HUES48 (cell line): ENCODE measurements around the gene BCKDK.
A peak's percentile ranks its signal among the peaks of the same experiment; 100 is the strongest.

Experiments used
- H3K27ac ChIP-seq: one replicate; pipeline ENCODE4 v1.7.0; 2013; ENCODE audit warnings: low read depth, low read length, inconsistent platforms
- H3K27me3 ChIP-seq: 2 replicates; pipeline ENCODE4 v1.6.1; 2013; ENCODE audit warnings: mild to moderate bottlenecking, low read length; ENCODE audit not compliant: control insufficient read depth, insufficient read depth
- H3K36me3 ChIP-seq: 2 replicates; pipeline ENCODE4 v1.6.1; 2013; ENCODE audit warnings: low read length; ENCODE audit not compliant: control insufficient read depth, insufficient read depth
- H3K4me1 ChIP-seq: 2 replicates; pipeline ENCODE4 v1.6.1; 2013; ENCODE audit warnings: mild to moderate bottlenecking, low read length; ENCODE audit not compliant: control insufficient read depth, insufficient read depth
- H3K4me3 ChIP-seq: 2 replicates; pipeline ENCODE4 v1.5.1; 2013; ENCODE audit warnings: mild to moderate bottlenecking, low read depth, low read length
- H3K9ac ChIP-seq: 2 replicates; pipeline ENCODE4 v1.6.1; 2013; ENCODE audit warnings: mild to moderate bottlenecking, low read depth, low read length, moderate library complexity
- H3K9me3 ChIP-seq: 2 replicates; pipeline ENCODE4 v1.6.1; 2013; ENCODE audit warnings: low read length; ENCODE audit not compliant: control insufficient read depth, insufficient read depth

Gene BCKDK

DNA sequence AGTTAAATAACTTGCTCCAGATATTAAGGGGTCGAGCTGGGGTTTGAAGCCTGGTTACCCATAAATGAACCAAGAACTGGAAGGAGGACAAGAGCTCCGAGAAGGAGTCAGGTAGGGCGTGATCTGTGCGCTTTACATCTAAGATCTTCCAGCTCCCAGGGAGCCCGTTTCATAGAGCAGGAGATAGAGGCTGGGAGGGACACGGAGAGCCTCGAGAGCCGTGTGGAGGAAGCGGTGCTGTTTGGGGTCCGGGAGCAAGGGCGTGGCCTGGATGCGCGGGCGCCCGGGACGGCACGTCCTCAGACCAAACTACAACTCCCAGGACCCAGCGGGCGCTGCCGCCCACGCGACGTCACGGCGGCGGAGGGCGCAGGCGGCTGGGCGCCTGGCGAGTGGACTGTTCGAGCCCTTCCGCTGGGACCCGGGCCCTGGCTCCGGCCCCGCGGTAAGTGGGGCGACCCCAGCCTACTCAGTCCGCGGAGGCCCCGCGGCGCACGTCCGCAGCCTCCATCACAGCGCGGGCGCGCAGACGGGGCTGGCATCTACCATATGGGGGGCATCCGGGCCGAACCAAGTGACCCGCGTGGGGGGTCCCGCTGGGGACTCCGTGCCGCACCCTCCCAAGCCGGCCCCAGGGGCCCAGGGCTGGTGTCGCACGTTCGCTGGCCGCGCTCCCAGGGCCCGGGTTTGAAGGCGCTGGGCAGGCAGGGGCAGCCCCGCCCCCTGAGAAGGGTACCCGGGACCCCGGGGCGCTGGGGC is at the start of gene BCKDK:
BCKDK (plus strand) TSS at position 352 of the 759 bp plus-strand sequence. CDS start 838 bp downstream, outside the sequence.
- Histone ChIP-seq H3K27ac (no peak within 1 kb of the TSS), H3K27me3 (no peaks in the 10 kb centered on the region), H3K36me3 (peaks cover 35% of the 10 kb centered on the region), H3K4me3 (peak within 1 kb of the TSS; percentile 85), H3K9ac (peak within 1 kb of the TSS; percentile 64; the same call in 1 of the 2 replicates), H3K9me3 (no peaks in the 10 kb centered on the region), H3K4me1 (peaks cover 6% of the 10 kb centered on the region)

DNA sequence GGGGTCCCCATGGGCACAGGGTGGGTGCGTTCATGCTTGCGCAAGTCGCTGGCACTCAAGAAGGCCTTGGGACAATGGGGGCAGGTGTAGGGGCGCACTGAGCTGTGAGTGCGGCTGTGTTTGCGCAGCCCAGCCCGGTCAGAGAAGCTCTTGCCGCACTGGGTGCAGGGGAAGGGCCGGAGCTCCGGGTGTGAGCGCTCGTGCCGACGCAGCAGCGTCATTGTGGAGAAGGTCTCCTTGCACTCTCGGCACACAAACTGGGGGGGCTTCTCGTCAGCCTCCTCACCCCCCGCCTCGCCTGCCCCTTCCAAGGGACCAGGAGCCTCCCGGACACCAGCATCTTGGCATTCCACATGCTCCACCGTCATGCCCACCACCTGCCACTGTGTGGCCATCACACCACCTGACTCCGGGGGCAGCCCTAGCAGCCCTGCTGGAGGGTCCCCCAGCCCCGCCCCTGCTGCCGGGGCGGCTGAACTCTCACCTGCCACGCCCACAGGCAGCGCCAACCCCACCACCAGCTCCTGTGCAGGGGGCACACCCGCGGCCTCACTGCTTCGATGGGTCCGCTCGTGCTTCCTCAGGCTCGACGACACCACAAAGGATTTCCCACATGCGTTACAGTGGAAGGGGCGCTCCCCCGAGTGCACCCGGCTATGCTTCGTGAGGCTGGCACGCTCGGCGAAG is 46.9 kb upstream of the BCKDK start:
- no peaks in the 10 kb centered on the region for H3K9me3 ChIP-seq
- no peaks in the 10 kb centered on the region for H3K27me3 ChIP-seq
- H3K36me3 ChIP-seq, result peaks cover 38% of the 10 kb centered on the region
- H3K9ac ChIP-seq, result no peak overlapping the region
- no peaks in the 10 kb centered on the region for H3K4me1 ChIP-seq
- no peak overlapping the region for H3K4me3 ChIP-seq
- no peak overlapping the region for H3K27ac ChIP-seq

DNA sequence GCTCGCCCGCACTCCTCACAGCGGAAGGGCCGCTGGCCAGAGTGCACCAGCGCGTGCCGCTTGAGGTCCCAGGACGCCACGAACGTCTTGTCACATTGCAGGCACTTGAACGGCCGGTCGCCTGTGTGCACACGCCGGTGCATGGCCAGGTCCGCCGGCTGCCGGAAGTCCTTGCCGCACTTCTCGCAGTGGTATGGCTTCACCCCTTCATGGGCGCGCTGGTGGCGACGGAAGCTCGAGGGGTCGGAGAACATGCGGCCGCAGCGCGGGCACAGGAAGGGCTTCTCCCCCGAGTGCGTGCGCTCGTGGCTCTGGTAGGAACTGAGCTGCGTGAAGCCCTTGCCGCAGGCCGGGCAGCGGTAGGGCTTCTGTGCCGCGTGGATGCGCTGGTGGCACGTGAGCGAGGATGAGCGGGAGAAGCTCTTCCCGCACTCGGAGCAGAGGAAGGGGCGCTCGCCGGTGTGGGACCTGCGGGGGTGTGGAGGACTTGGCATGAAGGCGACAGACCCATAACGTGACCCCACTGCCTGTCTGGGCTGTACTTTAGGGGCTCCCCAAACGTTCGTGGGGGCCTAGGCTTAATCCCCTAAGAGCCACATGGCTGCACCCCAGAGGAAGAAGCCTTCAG is 46.3 kb upstream of the BCKDK start:
- Histone ChIP-seq H3K36me3 (peaks cover 38% of the 10 kb centered on the region), H3K27ac (no peak overlapping the region), H3K4me3 (no peak overlapping the region), H3K9me3 (no peaks in the 10 kb centered on the region), H3K4me1 (no peaks in the 10 kb centered on the region), H3K27me3 (no peaks in the 10 kb centered on the region), H3K9ac (no peak overlapping the region)

DNA sequence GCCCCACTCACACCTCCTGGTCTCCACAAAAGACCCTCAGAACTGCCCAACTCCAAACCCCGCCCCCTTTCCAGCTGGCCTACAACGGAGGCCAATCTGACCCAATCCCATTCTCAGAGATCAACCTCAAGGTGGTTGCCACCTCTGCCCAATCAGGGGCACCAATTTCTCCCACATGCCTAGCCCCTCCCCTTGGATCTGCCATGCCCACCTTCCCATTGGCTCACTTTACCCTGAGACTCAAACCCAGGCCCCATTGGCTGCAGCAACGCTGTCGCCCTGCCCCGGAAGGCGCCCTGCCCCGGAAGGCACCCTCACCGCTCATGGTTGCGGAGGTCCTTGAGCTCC is 44.7 kb upstream of the BCKDK start:
- Histone ChIP-seq H3K9ac (no peak overlapping the region), H3K36me3 (peaks cover 38% of the 10 kb centered on the region), H3K27me3 (no peaks in the 10 kb centered on the region), H3K4me3 (no peak overlapping the region), H3K27ac (no peak overlapping the region), H3K4me1 (no peaks in the 10 kb centered on the region), H3K9me3 (no peaks in the 10 kb centered on the region)

DNA sequence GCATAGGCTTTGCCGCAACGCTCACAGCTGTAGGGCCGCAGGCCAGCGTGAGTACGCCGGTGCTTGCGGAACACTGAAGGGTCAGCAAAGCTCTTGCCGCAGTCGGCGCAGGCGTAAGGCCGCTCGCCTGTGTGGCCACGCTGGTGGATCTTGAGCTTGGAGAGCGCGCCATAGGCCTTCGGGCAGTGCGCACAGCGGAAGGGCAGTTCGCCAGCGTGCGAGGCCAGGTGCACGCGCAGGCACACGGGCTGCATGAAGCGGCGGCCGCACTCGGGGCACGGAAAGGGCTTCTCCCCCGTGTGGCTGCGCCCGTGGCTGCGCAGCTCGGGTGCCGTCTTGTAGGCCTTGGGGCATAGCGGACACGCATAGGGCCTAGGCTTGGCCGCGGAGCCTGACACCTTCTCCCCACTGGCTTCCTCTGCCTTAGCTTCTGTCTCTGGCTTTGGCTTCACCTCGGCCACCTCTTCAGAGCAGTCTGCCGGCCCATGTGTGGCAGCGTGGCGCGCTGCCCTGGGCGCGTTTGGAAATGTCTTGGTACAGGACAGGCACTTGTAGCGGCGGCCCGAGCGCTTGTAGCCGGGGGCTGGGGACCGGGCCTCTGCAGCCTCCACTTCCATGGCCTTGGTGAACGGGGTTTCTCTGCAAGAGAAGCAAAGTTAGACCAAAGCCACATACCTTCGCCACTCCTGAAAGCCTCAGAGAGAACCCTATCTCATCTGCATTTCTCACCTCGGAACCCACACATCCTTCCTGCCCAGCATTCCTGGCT is 44.2 kb upstream of the BCKDK start:
- peaks cover 38% of the 10 kb centered on the region for H3K36me3 ChIP-seq
- H3K9me3 ChIP-seq, result no peaks in the 10 kb centered on the region
- no peaks in the 10 kb centered on the region for H3K27me3 ChIP-seq
- H3K4me1 ChIP-seq, result no peaks in the 10 kb centered on the region
- H3K27ac ChIP-seq, result no peak overlapping the region
- no peak overlapping the region for H3K9ac ChIP-seq
- H3K4me3 ChIP-seq, result no peak overlapping the region

DNA sequence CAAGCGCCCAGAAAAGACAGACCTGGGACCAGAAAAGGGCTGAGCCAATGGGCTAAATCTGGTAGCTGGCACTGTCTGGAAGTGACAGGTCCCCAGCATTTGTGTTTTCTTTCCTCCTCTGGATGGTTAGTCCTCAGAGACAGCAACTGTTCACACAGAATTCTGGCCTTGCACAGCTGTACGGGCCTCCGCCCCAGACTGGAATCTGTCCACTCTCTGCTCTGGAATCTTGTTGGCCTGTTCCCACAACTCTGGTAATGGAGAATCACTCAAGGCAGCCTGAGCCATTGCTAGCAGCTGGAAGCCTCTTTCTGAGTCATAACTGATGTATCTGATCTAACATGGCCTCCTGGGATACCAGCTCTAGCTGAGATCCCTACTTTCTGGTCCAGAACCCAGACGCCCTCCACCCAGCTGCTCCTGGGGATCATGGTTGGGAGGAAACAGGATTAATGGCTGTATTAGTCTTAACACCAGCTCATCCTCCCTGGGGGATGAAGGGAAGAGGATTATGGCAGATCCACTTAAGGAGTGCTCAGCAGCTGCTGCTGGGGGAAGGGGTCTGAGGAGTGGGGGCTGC is 43.2 kb upstream of the BCKDK start:
- Histone ChIP-seq H3K27me3 (no peaks in the 10 kb centered on the region), H3K36me3 (peaks cover 38% of the 10 kb centered on the region), H3K27ac (no peak overlapping the region), H3K4me3 (no peak overlapping the region), H3K9ac (no peak overlapping the region), H3K4me1 (no peaks in the 10 kb centered on the region), H3K9me3 (no peaks in the 10 kb centered on the region)

DNA sequence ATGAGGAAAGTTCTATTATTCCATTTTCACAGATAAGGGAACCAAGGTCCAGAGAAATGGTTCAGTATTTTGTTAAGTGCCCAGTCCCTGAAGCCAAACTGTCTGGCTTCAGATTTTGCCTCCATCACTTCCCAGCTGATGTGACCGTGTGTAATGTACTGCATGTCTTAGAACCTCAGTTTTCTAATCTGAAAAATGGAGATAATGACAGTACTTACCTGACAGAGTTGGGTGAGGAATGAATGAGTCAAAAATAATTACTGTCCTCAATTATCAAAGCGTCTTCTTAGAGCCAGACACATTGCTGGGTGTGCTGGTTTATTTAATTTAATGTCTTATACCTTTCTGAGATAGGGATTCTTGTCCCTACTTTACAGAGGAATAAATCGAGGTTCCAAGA is 40.8 kb upstream of the BCKDK start:
- Histone ChIP-seq H3K4me3 (no peak overlapping the region), H3K9me3 (no peaks in the 10 kb centered on the region), H3K27me3 (no peaks in the 10 kb centered on the region), H3K36me3 (peaks cover 17% of the 10 kb centered on the region), H3K27ac (no peak overlapping the region), H3K4me1 (peaks cover 6% of the 10 kb centered on the region; the same call in 1 of the 2 replicates), H3K9ac (no peak overlapping the region)

DNA sequence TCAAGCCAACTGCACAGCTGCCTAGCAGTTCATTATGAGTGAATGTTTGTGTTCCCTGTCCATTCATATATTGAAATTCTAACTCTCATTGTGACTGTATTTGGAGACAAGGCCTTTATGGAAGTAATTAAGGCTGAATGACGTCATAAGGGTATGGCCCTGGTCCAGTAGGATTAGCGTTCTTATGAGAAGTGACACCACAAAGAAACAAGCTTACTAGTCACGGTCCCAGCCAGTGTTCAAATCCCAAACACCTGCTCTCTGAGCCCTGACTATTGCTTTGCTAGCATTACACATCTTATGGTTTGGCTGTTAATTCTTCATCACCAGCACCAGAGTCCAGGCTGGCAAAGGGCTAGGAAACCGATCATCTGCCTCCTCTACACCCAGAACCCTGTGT is 36.3 kb upstream of the BCKDK start:
- no peaks in the 10 kb centered on the region for H3K9me3 ChIP-seq
- peak overlapping the region; percentile 79 for H3K4me3 ChIP-seq
- H3K27ac ChIP-seq, result no peak overlapping the region
- H3K4me1 ChIP-seq, result peaks cover 6% of the 10 kb centered on the region; the same call in 1 of the 2 replicates
- peaks cover 12% of the 10 kb centered on the region for H3K36me3 ChIP-seq
- H3K9ac ChIP-seq, result peak overlapping the region; percentile 73; the same call in 1 of the 2 replicates
- no peaks in the 10 kb centered on the region for H3K27me3 ChIP-seq

DNA sequence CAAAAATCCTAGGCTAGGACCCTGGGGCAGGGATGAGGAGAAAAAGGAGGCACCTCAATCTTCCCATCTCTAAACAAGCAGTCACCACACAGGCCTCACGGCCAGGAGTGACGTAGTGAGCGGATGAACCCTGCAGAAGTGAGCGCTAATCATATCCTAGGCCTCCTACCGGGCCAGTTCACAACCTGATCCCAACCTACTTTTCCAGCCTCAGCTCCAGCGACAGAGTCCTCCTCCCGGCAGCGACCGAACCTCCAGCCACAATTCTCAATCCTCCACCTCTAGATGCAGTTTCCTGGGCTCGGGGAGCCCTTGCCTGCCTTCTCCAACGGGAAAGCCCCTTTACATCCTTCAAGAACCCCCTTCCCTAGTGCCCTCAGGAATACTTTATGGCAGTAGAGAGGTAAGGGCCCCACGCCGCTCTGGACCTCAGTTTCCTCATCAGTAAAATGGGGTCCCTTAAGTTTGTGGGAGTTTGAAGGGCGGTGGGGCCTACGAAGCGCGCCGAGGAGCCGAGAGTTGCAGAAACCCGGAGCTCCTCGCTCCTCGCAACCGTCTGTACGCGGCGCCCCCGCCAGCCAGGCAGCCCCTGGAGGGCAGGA is 35.5 kb upstream of the BCKDK start:
- peak overlapping the region; percentile 73 for H3K9ac ChIP-seq
- H3K4me3 ChIP-seq, result peak overlapping the region; percentile 79
- no peaks in the 10 kb centered on the region for H3K9me3 ChIP-seq
- H3K27me3 ChIP-seq, result no peaks in the 10 kb centered on the region
- peak overlapping the region; percentile 96 for H3K27ac ChIP-seq
- H3K4me1 ChIP-seq, result peaks cover 6% of the 10 kb centered on the region; the same call in 1 of the 2 replicates
- peaks cover 20% of the 10 kb centered on the region for H3K36me3 ChIP-seq
